Adrenal gland (tissue), 5 donors: ENCODE results near the gene TMOD1.

ENCODE experiments used
- POLR2A ChIP-seq, 2 donors: fragments of 450-650 bp; IDR thresholded peaks; one replicate each; pipeline ENCODE4 v1.6.1; 2017; ENCODE audit warnings: antibody characterized with exemption in 2 of 2, mild to moderate bottlenecking in 2 of 2, moderate library complexity in 1 of 2
- TF ChIP-seq, protein P1 (sequence below), 6 experiments: fragments of 450-650 bp in 4 of 6; fragments of 200-600 bp in 2 of 6; sonication (generic) in 1 of 6; IDR thresholded peaks; 1 replicate in 5 of 6; 2 replicates in 1 of 6; pipeline versions ENCODE4 v1.5.1 to v1.8.0; 2016 to 2021; ENCODE audit warnings: antibody characterized with exemption in 6 of 6, mild to moderate bottlenecking in 2 of 6, moderate library complexity in 1 of 6
- donor health status: DM: no; HTN: no; CAD: no.

DNA sequence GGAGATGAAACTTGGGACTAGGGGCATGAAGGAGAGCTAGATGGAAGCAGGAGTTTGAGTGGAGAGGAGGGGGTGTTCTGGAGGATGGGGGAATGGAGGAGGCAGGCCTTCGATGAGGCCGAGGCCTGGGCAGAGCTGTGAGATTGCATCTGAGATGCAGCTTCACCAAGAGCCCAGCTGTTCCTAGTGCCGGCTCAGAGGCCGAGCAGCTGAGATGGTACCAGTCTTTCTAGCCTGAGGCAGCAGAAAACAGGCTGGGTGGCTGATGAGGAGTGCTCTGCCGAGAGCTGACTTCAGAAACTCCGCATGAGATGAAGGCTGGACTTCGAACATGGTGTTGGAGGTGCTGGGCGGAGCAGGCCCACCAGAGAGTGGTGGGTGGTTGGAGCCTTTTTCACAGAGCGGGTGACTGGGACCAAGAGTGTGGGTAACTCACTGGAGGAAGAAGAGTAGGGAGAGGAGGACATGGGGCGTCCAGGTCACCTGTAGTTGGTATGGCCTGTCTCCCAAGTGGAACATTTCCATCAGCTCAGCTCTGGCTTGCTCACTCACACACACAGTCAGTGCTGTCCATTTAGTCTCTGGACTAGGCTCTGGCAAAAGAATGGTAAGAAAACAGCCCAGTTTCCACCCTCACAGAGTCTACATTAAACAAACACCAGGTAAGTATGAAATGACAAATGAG lies 54.7 kb downstream of the TMOD1 start:
- TF ChIP-seq, protein P1, sequence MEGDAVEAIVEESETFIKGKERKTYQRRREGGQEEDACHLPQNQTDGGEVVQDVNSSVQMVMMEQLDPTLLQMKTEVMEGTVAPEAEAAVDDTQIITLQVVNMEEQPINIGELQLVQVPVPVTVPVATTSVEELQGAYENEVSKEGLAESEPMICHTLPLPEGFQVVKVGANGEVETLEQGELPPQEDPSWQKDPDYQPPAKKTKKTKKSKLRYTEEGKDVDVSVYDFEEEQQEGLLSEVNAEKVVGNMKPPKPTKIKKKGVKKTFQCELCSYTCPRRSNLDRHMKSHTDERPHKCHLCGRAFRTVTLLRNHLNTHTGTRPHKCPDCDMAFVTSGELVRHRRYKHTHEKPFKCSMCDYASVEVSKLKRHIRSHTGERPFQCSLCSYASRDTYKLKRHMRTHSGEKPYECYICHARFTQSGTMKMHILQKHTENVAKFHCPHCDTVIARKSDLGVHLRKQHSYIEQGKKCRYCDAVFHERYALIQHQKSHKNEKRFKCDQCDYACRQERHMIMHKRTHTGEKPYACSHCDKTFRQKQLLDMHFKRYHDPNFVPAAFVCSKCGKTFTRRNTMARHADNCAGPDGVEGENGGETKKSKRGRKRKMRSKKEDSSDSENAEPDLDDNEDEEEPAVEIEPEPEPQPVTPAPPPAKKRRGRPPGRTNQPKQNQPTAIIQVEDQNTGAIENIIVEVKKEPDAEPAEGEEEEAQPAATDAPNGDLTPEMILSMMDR (IDR thresholded peaks at IDR 0.05), result no peak
- no peak for TF ChIP-seq POLR2A (IDR thresholded peaks at IDR 0.05)
